NK-92 (cell line): ENCODE results near the gene COL10A1.
"Not testable (repeated sequence)": the region's sequence is repeated elsewhere in the genome, so short reads cannot be mapped to it uniquely, and the experiment has no call there.

Experiments used
- DNase-seq: peaks from one replicate; lab custom pipeline; 2025; ENCODE audit not compliant: unreplicated experiment; lab: John Stamatoyannopoulos, UW

The COL10A1 gene

GRCh38 chr6:116127771-116128493, 2.0 kb upstream of the COL10A1 start:
- DNase-seq, result no peak

DNA sequence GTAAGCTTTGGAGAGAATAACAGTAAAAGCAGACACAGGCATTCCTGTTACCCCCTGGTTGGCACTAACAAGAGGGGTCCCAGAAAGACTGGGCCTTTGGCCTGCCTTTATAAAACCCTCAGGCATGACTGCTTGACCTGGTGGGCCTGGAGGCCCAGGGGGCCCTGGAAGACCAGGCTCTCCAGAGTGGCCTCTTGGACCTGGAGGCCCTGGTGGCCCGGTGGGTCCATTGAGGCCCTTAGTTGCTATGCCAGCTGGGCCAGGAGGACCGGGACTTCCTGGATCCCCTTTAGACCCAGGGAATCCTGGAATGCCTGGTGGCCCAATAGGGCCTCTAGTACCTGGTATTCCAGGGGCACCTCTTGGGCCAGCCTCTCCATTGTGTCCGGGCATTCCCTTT, 5.5 kb downstream of the COL10A1 start:
- DNase-seq, result no peak

DNA sequence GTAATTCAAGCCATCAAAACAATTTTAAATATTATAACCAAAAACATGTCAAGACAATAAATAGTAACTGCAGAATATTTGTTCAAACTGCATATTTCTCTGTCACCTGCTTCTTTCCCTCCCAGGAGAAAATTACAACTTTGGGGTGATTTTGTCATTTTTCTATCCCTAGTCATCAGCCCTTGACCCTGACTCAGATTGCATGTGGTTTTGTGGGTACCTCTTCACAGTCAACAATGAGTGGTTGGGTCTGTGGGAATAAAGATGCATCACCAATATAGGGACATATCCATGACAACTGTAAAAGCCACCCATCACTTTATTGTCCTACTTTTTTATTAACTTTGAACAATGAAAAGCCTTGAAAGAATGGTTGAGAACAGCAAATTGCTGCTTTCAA, 7.3 kb downstream of the COL10A1 start:
- no peak for DNase-seq

GRCh38 chr6:116115781-116116180, 10.2 kb downstream of the COL10A1 start:
- no peak for DNase-seq

DNA sequence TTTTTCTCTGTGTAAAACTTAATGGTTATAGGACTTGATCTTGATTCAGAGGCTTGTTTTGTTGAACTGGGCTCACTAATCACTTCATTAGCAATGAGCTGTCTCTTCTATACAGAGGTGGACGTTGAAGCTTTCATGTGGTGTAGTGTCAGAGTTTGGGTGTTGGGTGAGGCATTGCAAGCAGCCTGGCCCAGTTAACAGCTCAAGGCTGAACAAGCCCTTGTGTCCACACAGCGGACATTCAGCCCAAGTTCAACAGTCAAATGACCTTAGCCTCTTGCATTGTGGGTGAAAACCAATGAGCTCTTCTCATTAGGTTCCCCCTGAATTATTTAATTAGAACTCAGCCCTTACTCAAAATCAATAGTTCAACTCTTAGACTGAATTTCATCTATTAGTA, 12.5 kb downstream of the COL10A1 start:
- no peak for DNase-seq

DNA sequence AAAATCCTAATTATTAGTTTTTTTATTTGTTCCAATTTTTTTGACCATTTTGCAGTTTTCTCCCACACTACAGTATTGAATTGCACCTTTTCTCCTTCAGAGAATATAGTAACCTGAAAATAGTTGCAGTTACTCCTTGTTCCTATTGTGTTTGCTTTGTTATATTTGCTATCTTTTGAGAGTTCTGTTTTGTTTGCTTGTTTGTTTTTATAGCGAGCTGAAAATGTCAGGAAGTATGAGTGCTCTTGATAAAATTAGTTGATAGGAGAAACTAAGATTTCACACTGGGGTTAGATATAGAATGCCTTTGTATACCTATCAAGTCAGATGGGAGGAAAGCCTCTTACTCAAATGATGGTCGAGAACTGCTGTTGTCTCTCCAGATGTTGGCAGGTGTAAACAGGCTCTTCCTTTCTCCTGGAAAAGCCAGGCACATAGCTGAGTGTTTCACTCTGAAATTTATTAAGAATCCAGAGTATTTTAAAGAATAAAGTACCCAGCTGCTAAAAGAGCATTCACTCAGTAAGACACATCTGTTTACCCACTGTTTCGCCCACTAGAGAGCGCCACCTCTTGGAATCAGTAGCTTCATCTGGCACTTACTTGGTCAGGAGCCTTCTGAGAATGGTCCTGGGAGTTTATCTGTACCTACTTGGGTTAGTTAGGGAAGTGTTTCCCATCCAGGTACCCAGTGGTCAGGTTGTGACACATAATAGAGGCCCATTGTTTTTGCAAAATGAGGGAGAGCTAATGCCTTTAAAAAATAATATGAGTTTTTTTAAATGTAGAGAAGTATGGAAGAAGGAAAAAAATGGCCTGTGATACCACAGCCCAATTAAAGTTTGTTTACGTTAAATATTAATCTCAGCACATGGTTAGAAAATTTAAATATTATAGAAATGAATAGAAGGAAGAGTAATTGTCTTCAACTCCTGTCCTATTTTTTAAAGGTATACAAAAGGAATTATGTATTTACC, 14.1 kb downstream of the COL10A1 start:
- DNase-seq, result no peak

- DNase-seq, result no peak
These were observed 17.1 kb downstream of the COL10A1 start for GRCh38 chr6:116108836-116109235.

DNA sequence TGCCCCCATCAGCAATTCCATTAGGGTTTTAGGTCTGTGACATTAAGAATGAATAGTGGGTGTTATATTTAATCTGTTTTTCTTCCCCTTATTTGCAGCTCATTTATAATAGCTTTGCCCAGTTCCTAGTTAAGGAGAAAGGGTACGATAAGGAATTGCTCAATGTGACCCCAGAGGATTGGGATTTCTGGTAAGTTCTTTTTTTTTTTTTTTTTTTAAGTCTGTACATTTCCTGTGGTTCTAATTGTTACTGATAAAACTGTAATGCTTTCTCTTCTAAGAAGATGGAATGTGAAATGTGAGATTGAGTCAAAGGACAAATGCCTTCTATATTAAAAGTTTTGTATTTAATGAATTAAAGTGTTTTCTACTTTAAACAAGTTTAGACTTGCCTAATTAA, 19.8 kb downstream of the COL10A1 start:
- DNase-seq, result no peak

GRCh38 chr6:116105247-116105646, 20.7 kb downstream of the COL10A1 start:
- no peak for DNase-seq

- no peak for DNase-seq
These were observed 21.3 kb downstream of the COL10A1 start for GRCh38 chr6:116104636-116105035.

GRCh38 chr6:116102873-116103272, 23.1 kb downstream of the COL10A1 start:
- no peak for DNase-seq

DNA sequence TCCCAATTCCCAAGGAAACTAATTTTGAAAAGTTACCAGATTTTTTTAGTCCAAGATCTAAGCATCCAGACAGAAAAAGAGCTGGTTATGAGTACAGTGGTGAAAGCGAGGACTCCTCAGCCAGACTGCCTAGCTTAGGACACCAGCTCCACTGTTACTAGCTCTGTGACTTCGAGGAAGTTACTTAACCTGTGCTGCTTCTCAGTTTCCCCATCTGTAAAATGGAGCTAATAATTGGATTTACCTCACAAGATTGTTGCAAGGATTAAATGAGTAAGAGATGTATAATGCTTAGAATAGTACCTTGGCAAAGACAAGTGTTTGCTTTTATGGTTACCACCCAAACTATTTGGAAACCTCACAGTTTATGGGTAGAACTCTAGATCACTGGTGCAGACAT, 24.1 kb downstream of the COL10A1 start:
- no peak for DNase-seq

GRCh38 chr6:116101302-116101718, 24.6 kb downstream of the COL10A1 start:
- DNase-seq, result no peak

GRCh38 chr6:116100419-116101301, 25.3 kb downstream of the COL10A1 start, which contains the start of gene NT5DC1:
Gene NT5DC1 (plus strand): TSS chr6:116100853. CDS start chr6:116100931, 78 bp downstream.
- DNase-seq, result no peak

- no peak for DNase-seq
These were observed 26.9 kb downstream of the COL10A1 start for GRCh38 chr6:116099036-116099435.

GRCh38 chr6:116096979-116097816, 28.7 kb downstream of the COL10A1 start:
- no peak for DNase-seq

DNA sequence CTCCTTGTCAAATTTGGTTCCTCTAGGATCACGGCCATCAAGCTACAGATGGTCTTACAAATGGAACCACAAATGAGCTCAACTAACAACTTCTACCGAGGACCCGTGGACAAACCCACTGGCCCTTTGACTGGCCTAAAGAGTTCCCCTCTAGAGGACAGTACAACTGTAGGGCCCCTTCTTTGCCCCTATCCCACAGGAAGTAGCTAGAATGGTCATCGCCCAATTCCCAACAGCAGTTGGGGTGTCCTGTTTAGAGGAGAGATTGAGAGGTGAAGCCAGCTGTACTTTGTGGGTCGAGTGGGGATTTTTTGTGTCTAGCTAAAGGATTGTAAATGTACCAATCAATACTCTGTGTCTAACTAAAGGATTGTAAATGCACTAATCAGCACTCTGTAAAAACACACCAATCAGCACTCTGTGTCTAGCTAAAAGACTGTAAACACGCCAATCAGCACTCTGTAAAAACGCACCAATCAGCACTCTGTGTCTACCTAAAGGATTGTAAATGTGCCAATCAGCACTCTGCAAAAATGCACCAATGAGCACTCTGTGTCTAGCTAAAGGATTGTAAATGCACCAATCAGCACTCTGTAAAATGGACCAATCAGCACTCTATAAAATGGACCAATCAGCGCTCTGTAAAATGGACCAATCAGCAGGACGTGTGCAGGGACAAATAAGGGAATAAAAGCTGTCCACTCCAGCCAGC, 29.7 kb downstream of the COL10A1 start:
- DNase-seq, result not testable (repeated sequence)

- DNase-seq, result no peak
These were observed 31.9 kb downstream of the COL10A1 start for GRCh38 chr6:116094041-116094440.

DNA sequence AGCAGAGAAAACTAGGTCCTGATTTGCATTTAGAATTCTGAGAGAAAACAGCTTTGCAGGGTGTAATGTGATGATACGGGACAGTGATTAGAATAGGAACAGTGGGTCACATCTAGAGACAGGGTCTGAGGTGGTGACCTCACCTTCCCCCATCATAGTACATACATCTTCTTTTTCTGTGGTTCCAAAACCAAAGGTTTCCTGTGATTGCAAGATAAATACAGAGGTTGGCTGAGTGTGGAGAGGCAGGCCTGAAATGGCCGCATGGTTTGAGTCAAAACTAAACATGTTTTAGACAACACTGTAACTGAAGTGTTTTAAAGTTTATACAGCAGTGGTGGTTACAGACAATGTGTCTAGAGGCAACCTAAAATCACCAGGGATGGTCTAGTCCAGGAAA, 35.7 kb downstream of the COL10A1 start:
- DNase-seq, result no peak
